Osteocyte (in vitro differentiated cells): ENCODE data around the gene RBMS1. TPM values are rescaled to one million over a fixed set of nuclear protein-coding genes. Genes with fewer than 3 reads are reported as not detected.

Source experiments
- DNase-seq: peaks from one replicate; pipeline ENCODE4 v3.0.0; 2021; ENCODE audit warnings: mixed read lengths; ENCODE audit not compliant: unreplicated experiment; ENCODE audit errors: extremely low spot score
- H3K27ac Mint-ChIP-seq: one replicate; pipeline ENCODE4 v1.8.0; 2021; ENCODE audit warnings: mild to moderate bottlenecking, mixed read lengths; ENCODE audit not compliant: unreplicated experiment
- H3K27me3 Mint-ChIP-seq: one replicate; pipeline ENCODE4 v1.8.0; 2021; ENCODE audit warnings: mixed read lengths; ENCODE audit not compliant: unreplicated experiment
- H3K36me3 Mint-ChIP-seq: one replicate; pipeline ENCODE4 v1.8.0; 2021; ENCODE audit warnings: mixed read lengths; ENCODE audit not compliant: unreplicated experiment
- H3K4me1 Mint-ChIP-seq: one replicate; pipeline ENCODE4 v1.8.0; 2021; ENCODE audit warnings: mixed read lengths; ENCODE audit not compliant: unreplicated experiment
- H3K4me3 Mint-ChIP-seq: one replicate; pipeline ENCODE4 v1.8.0; 2021; ENCODE audit warnings: mild to moderate bottlenecking, moderate library complexity, mixed read lengths; ENCODE audit not compliant: unreplicated experiment
- H3K9me3 Mint-ChIP-seq: one replicate; pipeline ENCODE4 v1.8.0; 2021; ENCODE audit warnings: mixed read lengths; ENCODE audit not compliant: unreplicated experiment
- CTCF ChIP-seq: fragments of 200-600 bp; sonication (generic); IDR thresholded peaks from 2 replicates; pipeline ENCODE4 v1.5.0; 2021; ENCODE audit warnings: antibody characterized with exemption, mild to moderate bottlenecking, moderate library complexity
- total RNA-seq: library from RNA; stranded (reverse); gene quantifications from 2 replicates; pipeline ENCODE4 v1.2.1, GENCODE V29; 2021

RBMS1 gene
- total RNA-seq, 1 donor from 2014 or later, result 169 TPM

GRCh38 chr2:160309585-160309984, 184.0 kb downstream of the RBMS1 start:
- TF ChIP-seq CTCF, result no peak
- Mint-ChIP-seq H3K9me3 (no peaks in the 10 kb centered on the region), H3K36me3 (peaks cover 33% of the 10 kb centered on the region), H3K4me3 (no peak overlapping the region), H3K4me1 (peaks cover 50% of the 10 kb centered on the region), H3K27me3 (no peaks in the 10 kb centered on the region), H3K27ac (peak overlapping the region; percentile 80)
- DNase-seq, result no peak

- no peak overlapping the region for H3K4me3 Mint-ChIP-seq
- DNase-seq, result no peak
- H3K4me1 Mint-ChIP-seq, result peaks cover 45% of the 10 kb centered on the region
- no peaks in the 10 kb centered on the region for H3K9me3 Mint-ChIP-seq
- TF ChIP-seq CTCF, result no peak
- peaks cover 35% of the 10 kb centered on the region for H3K36me3 Mint-ChIP-seq
- peak overlapping the region; percentile 80 for H3K27ac Mint-ChIP-seq
- no peaks in the 10 kb centered on the region for H3K27me3 Mint-ChIP-seq
Observed at GRCh38 chr2:160308915-160309314, 184.7 kb downstream of the RBMS1 start.

GRCh38 chr2:160308476-160308875, 185.1 kb downstream of the RBMS1 start:
- Mint-ChIP-seq H3K27ac (peak overlapping the region; percentile 17), H3K4me1 (peaks cover 43% of the 10 kb centered on the region)

GRCh38 chr2:160306985-160307384, 186.6 kb downstream of the RBMS1 start:
- H3K27ac Mint-ChIP-seq, result no peak overlapping the region
- H3K9me3 Mint-ChIP-seq, result no peaks in the 10 kb centered on the region
- no peaks in the 10 kb centered on the region for H3K27me3 Mint-ChIP-seq
- no peak overlapping the region for H3K4me3 Mint-ChIP-seq
- DNase-seq, result no peak
- H3K36me3 Mint-ChIP-seq, result peaks cover 42% of the 10 kb centered on the region
- H3K4me1 Mint-ChIP-seq, result peaks cover 45% of the 10 kb centered on the region
- TF ChIP-seq CTCF, result no peak

More at GRCh38 chr2:160308476-160308875, 185.1 kb downstream of the RBMS1 start:
- Mint-ChIP-seq H3K27me3 (no peaks in the 10 kb centered on the region), H3K36me3 (peaks cover 37% of the 10 kb centered on the region), H3K4me3 (no peak overlapping the region), H3K9me3 (no peaks in the 10 kb centered on the region)
- TF ChIP-seq CTCF, result no peak
- DNase-seq, result no peak

GRCh38 chr2:160305081-160305750, 188.4 kb downstream of the RBMS1 start:
- H3K4me1 Mint-ChIP-seq, result peaks cover 42% of the 10 kb centered on the region
- no peak for TF ChIP-seq CTCF
- peaks cover 42% of the 10 kb centered on the region for H3K36me3 Mint-ChIP-seq
- H3K27ac Mint-ChIP-seq, result no peak overlapping the region
- no peak overlapping the region for H3K4me3 Mint-ChIP-seq
- no peaks in the 10 kb centered on the region for H3K9me3 Mint-ChIP-seq
- H3K27me3 Mint-ChIP-seq, result no peaks in the 10 kb centered on the region
- no peak for DNase-seq
